Parathyroid adenoma (tissue), 2 donors: ENCODE data around the gene AGXT.
A peak's percentile ranks its signal among the peaks of the same experiment; 100 is the strongest.

Source experiments
- H2AFZ ChIP-seq: fragments of 300-600 bp; sonication (generic); one replicate; pipeline ENCODE4 v1.7.0; 2017; ENCODE audit warnings: antibody characterized with exemption, mild to moderate bottlenecking
- H3K27ac ChIP-seq: fragments of 300-600 bp; sonication (generic); one replicate; pipeline ENCODE4 v1.7.0; 2017
- H3K27me3 ChIP-seq: fragments of 300-600 bp; sonication (generic); one replicate; pipeline ENCODE4 v1.7.0; 2017; ENCODE audit warnings: low read length; ENCODE audit not compliant: control insufficient read depth, insufficient read depth
- H3K36me3 ChIP-seq: fragments of 300-600 bp; sonication (generic); one replicate; pipeline ENCODE4 v1.7.0; 2017; ENCODE audit warnings: low read length; ENCODE audit not compliant: control insufficient read depth, insufficient read depth
- H3K4me1 ChIP-seq: fragments of 300-600 bp; sonication (generic); one replicate; pipeline ENCODE4 v1.7.0; 2017; ENCODE audit warnings: control low read depth
- H3K4me2 ChIP-seq: fragments of 300-600 bp; sonication (generic); one replicate; pipeline ENCODE4 v1.7.0; 2017; ENCODE audit warnings: low read length
- H3K4me3 ChIP-seq: fragments of 300-600 bp; sonication (generic); one replicate; pipeline ENCODE4 v1.7.0; 2017; ENCODE audit warnings: low read depth, low read length
- H3K79me2 ChIP-seq: fragments of 300-600 bp; sonication (generic); one replicate; pipeline ENCODE4 v1.7.0; 2017; ENCODE audit warnings: control low read depth
- H3K9ac ChIP-seq: fragments of 300-600 bp; sonication (generic); one replicate; pipeline ENCODE4 v1.7.0; 2017; ENCODE audit warnings: mild to moderate bottlenecking
- H3K9me3 ChIP-seq: fragments of 300-600 bp; sonication (generic); one replicate; pipeline ENCODE4 v1.7.0; 2017; ENCODE audit warnings: low read length; ENCODE audit not compliant: control insufficient read depth
- TF ChIP-seq, protein P1 (sequence below): fragments of 300-600 bp; sonication (generic); IDR thresholded peaks from one replicate; pipeline ENCODE4 v1.7.0; 2017; ENCODE audit warnings: antibody characterized with exemption, mild to moderate bottlenecking
- donor health status: primary hyperparathyroidism.

Gene AGXT

DNA sequence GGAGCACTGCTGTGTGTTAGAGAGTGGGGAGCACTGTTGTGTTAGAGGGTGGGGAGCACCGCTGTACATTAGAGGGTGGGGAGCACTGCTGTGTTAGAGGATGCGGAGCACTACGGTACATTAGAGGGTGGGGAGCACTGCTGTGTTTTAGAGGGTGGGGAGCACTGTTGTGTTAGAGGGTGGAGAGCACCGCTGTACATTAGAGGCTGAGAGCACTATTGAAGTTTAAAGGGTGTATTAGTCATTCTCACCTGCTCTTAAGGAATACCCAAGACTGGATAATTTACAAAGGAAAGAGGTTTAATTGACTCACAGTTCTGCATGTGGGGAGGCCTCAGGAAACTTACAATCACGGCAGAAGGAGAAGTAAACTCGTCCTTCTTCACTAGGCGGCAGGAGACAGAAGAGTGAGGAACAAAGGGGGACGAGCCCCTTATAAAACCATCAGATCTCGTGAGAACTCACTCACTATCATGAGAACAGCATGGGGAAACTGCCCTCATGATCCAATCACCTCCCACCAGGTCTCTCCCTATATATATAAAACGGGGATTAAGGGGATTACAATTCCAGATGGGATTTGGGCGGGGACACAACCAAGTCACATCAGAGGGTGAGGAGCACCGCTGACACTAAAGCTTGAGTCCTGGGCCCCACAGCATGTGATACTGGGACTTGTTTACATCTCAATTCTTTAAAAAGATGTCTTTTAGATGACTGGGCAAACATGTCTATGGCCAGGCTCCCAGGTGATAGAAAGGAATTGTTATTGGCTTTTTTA lies 19.5 kb upstream of the AGXT start:
- Histone ChIP-seq H3K4me3 (no peak overlapping the region), H2AFZ (no peak overlapping the region), H3K79me2 (no peaks in the 10 kb centered on the region), H3K9me3 (no peaks in the 10 kb centered on the region), H3K4me2 (no peak overlapping the region), H3K36me3 (no peaks in the 10 kb centered on the region), H3K27me3 (no peaks in the 10 kb centered on the region), H3K27ac (no peak overlapping the region), H3K4me1 (no peaks in the 10 kb centered on the region), H3K9ac (no peak overlapping the region)
- TF ChIP-seq, protein P1, sequence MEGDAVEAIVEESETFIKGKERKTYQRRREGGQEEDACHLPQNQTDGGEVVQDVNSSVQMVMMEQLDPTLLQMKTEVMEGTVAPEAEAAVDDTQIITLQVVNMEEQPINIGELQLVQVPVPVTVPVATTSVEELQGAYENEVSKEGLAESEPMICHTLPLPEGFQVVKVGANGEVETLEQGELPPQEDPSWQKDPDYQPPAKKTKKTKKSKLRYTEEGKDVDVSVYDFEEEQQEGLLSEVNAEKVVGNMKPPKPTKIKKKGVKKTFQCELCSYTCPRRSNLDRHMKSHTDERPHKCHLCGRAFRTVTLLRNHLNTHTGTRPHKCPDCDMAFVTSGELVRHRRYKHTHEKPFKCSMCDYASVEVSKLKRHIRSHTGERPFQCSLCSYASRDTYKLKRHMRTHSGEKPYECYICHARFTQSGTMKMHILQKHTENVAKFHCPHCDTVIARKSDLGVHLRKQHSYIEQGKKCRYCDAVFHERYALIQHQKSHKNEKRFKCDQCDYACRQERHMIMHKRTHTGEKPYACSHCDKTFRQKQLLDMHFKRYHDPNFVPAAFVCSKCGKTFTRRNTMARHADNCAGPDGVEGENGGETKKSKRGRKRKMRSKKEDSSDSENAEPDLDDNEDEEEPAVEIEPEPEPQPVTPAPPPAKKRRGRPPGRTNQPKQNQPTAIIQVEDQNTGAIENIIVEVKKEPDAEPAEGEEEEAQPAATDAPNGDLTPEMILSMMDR = no peak

DNA sequence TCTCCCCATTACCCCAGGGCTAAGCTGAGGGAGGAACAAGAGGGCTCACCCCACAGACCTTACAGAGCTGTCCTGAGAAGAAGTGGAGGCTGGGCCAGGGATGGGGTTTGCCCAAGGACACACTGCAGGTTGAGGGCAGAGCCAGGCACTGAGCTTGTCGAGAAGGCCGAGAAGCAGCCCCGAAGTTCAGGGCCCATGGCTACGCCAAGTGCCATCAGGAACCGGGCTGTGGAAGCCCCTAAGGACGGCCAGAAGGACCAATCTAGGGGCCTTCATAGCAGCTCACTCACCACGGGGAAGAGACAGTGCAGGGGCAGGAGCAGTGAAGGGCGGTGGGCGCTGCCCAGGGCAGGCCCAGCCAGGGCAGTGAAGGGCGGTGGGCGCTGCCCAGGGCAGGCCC lies 18.6 kb upstream of the AGXT start:
- no peaks in the 10 kb centered on the region for H3K4me1 ChIP-seq
- no peak overlapping the region for H2AFZ ChIP-seq
- H3K79me2 ChIP-seq = no peaks in the 10 kb centered on the region
- H3K9me3 ChIP-seq = no peaks in the 10 kb centered on the region
- H3K4me3 ChIP-seq = no peak overlapping the region
- TF ChIP-seq, protein P1 = no peak
- H3K36me3 ChIP-seq = no peaks in the 10 kb centered on the region
- no peak overlapping the region for H3K4me2 ChIP-seq
- H3K27me3 ChIP-seq = no peaks in the 10 kb centered on the region
- H3K27ac ChIP-seq = no peak overlapping the region
- no peak overlapping the region for H3K9ac ChIP-seq

GRCh38 chr2:240850756-240851077 lies 17.9 kb upstream of the AGXT start:
- TF ChIP-seq, protein P1 = no peak
- Histone ChIP-seq H2AFZ (no peak overlapping the region), H3K27ac (no peak overlapping the region), H3K79me2 (no peaks in the 10 kb centered on the region), H3K9me3 (no peaks in the 10 kb centered on the region), H3K4me3 (no peak overlapping the region), H3K36me3 (no peaks in the 10 kb centered on the region), H3K27me3 (no peaks in the 10 kb centered on the region), H3K4me1 (no peaks in the 10 kb centered on the region), H3K4me2 (no peak overlapping the region), H3K9ac (no peak overlapping the region)

DNA sequence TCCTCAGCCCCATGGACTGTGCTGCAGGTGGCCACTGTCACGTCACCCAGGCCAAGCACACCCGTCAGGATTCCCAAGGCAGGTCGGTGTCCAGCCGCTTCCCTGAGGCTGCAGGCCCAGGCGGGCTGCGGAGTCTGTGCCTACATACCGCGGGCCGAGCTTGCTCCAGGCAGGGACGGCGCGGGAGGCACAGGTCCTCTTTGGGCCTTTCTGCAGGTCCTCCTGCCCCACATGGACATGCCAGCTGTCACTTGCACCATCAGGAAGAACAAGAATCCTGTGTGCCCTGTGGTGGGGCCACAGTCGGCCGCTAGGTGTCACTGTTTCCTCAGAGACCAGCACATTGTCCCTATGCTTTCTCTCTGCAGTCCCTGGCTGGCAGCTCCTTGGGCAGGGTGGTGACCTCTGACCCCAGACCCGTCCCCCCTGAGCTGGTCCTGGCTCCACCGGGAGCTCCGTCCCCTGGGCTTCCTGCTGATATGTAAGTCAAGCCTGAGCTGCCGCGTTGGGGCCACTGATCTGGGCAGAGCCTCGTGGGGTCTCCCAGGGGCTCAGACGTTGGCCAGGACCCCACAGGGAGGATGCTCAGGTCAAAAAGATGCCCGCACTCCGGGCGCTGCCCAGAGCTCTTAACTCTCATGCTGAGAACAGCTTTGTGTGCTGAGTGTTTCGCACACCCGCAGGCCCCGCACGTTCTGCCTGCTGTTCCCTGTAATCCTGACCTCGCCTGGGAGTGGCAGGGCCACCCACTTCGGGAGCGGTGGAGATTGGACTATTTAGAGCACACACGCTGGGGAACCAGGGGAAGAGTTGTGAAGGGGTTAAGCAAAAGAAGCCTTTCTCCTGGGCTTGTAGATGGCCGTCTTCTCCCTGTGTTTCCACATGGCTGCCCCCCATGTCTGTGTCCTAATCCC lies 17.3 kb upstream of the AGXT start:
- Histone ChIP-seq H3K36me3 (no peaks in the 10 kb centered on the region), H3K9me3 (no peaks in the 10 kb centered on the region), H3K9ac (no peak overlapping the region), H3K4me1 (no peaks in the 10 kb centered on the region), H3K4me3 (no peak overlapping the region), H3K4me2 (no peak overlapping the region), H2AFZ (no peak overlapping the region), H3K79me2 (no peaks in the 10 kb centered on the region), H3K27me3 (no peaks in the 10 kb centered on the region), H3K27ac (no peak overlapping the region)
- TF ChIP-seq, protein P1 = peak; percentile 97
